ENCODE measurements around the gene HDAC4. TPM values are rescaled to one million over a fixed set of nuclear protein-coding genes. Genes with fewer than 3 reads are reported as not detected.

The HDAC4 gene
- total RNA-seq, 4 donors from 2014 or later: 51.4 to 107 (median 70.8) TPM

DNA sequence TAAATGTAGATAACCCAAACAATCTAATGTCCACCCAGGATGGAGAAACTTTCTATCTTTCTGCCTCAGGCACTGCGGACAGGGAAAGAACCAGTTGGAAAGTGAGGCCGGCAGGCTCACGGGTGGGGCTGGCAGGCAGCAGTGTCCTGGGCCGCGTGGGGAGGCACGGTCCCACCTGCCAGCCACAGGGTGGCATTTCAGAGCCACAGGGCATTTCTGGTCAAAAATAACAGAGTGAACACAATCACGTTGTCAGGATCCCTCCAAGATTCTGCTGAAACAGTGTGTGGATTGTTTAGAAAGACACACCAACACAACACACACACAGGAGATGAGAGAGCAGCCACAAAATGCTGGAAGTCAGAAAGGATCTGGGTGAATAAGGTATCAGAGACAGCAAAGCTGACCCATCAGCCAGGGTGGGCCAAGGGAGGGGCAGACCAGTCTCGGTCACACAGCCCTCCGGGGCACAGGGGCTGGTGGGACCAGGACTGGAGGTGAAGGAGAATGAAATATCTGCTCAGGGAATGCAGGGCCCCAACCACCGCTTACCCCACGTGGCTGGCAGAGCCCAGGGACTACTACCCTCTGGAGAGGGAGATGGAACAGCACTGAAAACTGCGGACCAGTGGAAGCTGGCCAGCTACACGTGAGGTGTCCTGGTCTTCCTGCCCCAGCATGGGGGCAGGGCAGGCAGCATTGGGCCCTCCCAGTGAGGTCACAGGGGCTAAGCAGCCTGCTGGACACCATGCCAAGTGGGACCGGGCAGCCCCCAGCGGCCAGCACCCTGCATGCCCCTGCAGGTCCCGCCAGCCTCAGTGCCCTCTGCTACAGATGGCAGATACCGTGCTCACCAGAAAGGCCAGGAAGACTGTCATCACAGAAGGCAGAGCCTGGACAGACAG, 173.9 kb downstream of the HDAC4 start:
- Histone ChIP-seq H3K36me3 (no peaks in the 10 kb centered on the region), H3K9me3 (no peaks in the 10 kb centered on the region), H3K27me3 (no peaks in the 10 kb centered on the region), H3K4me3 (no peak overlapping the region), H3K4me1 (peaks cover 72% of the 10 kb centered on the region), H3K27ac (peak overlapping the region; percentile 70)
- 66% methylated on average over 12 of the region's 17 CpGs for WGBS
- peak; percentile 64 to 74 for DNase-seq (ENCODE audit: low spot score in 2 of 2)
- TF ChIP-seq POLR2AphosphoS5 (IDR thresholded peaks at IDR 0.05): no peak
- TF ChIP-seq, protein P1, sequence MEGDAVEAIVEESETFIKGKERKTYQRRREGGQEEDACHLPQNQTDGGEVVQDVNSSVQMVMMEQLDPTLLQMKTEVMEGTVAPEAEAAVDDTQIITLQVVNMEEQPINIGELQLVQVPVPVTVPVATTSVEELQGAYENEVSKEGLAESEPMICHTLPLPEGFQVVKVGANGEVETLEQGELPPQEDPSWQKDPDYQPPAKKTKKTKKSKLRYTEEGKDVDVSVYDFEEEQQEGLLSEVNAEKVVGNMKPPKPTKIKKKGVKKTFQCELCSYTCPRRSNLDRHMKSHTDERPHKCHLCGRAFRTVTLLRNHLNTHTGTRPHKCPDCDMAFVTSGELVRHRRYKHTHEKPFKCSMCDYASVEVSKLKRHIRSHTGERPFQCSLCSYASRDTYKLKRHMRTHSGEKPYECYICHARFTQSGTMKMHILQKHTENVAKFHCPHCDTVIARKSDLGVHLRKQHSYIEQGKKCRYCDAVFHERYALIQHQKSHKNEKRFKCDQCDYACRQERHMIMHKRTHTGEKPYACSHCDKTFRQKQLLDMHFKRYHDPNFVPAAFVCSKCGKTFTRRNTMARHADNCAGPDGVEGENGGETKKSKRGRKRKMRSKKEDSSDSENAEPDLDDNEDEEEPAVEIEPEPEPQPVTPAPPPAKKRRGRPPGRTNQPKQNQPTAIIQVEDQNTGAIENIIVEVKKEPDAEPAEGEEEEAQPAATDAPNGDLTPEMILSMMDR (IDR thresholded peaks at IDR 0.05): no peak
- TF ChIP-seq POLR2A (IDR thresholded peaks at IDR 0.05): no peak
- TF ChIP-seq EP300 (IDR thresholded peaks at IDR 0.05): no peak

DNA sequence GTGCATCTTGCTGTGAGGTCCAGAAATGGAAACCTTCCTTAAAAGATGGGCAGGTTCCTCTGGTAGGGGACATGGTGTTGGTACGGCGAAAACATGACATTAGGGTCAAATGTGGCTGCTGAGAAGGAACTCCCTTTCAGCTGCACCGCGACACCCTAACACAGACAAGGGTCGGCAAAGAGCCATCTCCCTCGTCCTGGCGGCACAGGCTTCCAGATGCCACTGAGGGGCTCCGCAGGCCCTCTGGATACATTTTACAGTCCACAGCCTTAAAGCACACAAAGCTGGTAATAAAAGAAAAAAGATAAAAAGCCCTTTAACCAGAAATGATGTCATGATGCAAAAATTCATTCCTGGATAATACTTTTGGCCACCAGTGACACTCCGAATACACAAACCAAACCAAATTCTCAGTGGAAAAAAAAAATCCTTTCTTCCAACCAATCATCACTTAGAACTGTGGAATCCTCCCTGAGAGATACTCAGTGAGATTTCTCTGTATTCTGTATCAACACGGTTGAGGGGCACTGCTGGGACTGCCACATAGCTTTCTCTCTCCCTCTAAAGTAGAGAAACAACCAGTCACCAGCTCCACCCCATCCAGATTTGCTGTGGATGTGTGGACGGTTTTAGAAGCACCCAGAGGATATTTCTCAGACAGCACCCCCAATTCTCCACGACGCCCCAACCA, 174.8 kb downstream of the HDAC4 start:
- WGBS: 46% methylated on average over 13 of the region's 13 CpGs

DNA sequence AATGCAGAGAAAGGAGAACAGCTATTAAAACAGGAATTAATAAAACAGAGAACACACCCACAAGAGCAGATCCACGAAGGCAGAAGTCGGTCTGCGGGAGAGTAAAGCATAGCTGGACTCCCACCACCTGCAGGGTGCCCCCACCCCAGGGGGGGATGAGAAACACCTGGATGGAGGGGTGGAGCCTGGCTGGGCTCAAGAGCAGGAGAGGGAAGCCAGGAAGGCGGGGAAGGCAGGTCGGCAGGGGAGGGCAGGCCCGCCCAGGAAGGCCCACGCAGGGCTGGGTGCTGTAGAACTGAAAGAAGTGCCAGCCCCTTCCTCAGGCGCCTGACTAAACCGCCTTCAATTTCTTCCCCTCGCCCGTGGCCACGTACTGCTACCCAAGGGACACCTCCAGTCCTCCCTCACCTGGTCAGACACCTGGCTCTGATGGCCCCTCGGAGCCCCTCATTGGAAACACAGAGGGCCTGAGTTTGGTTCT, 175.4 kb downstream of the HDAC4 start:
- H3K4me3 ChIP-seq: no peak overlapping the region
- H3K9me3 ChIP-seq: no peaks in the 10 kb centered on the region
- no peaks in the 10 kb centered on the region for H3K27me3 ChIP-seq
- peaks cover 78% of the 10 kb centered on the region for H3K4me1 ChIP-seq
- WGBS: 30% methylated on average over 7 of the region's 13 CpGs
- no peak for TF ChIP-seq EP300 (IDR thresholded peaks at IDR 0.05)
- no peak for TF ChIP-seq POLR2A (IDR thresholded peaks at IDR 0.05)
- no peak for TF ChIP-seq POLR2AphosphoS5 (IDR thresholded peaks at IDR 0.05)
- TF ChIP-seq, protein P1 (IDR thresholded peaks at IDR 0.05): no peak
- peak in 1 of 2 donors; percentile 69 for DNase-seq (ENCODE audit: low spot score in 2 of 2)
- H3K27ac ChIP-seq: peak overlapping the region; percentile 68
- no peaks in the 10 kb centered on the region for H3K36me3 ChIP-seq

More for the DNA sequence above, 174.8 kb downstream of the HDAC4 start:
- Histone ChIP-seq H3K4me3 (no peak overlapping the region), H3K9me3 (no peaks in the 10 kb centered on the region), H3K27me3 (no peaks in the 10 kb centered on the region), H3K27ac (peak overlapping the region; percentile 70), H3K36me3 (no peaks in the 10 kb centered on the region), H3K4me1 (peaks cover 79% of the 10 kb centered on the region)
- DNase-seq (ENCODE audit: low spot score in 2 of 2): peak in 1 of 2 donors; percentile 64
- TF ChIP-seq, protein P1 (IDR thresholded peaks at IDR 0.05): no peak
- TF ChIP-seq EP300 (IDR thresholded peaks at IDR 0.05): no peak

DNA sequence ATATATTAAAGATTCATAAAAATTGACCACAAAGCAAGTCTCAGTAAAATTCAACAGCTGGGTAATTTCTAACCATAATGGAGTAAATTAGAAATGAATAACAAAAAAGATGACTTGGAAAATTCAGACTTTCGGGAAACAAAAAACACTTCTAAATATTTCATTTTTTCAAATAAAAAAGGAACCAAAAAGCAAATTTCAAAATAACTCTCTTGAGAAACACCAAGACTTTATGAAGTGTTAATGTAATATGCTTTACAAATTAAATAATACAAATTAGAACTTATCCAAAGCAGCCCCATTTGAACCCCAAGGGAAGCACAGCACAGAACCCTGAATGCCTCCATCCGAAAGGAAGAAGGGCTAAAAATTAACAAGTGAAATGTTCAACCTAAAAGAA, 175.9 kb downstream of the HDAC4 start:
- Histone ChIP-seq H3K27ac (peak overlapping the region; percentile 68), H3K9me3 (no peaks in the 10 kb centered on the region), H3K4me1 (peaks cover 81% of the 10 kb centered on the region), H3K27me3 (no peaks in the 10 kb centered on the region), H3K36me3 (no peaks in the 10 kb centered on the region), H3K4me3 (no peak overlapping the region)
- no peak for TF ChIP-seq EP300 (IDR thresholded peaks at IDR 0.05)
- TF ChIP-seq POLR2A (IDR thresholded peaks at IDR 0.05): no peak
- TF ChIP-seq POLR2AphosphoS5 (IDR thresholded peaks at IDR 0.05): no peak
- TF ChIP-seq, protein P1 (IDR thresholded peaks at IDR 0.05): no peak
- 64% methylated on average over 2 of the region's 2 CpGs for WGBS
- no peak for DNase-seq (ENCODE audit: low spot score in 2 of 2)

DNA sequence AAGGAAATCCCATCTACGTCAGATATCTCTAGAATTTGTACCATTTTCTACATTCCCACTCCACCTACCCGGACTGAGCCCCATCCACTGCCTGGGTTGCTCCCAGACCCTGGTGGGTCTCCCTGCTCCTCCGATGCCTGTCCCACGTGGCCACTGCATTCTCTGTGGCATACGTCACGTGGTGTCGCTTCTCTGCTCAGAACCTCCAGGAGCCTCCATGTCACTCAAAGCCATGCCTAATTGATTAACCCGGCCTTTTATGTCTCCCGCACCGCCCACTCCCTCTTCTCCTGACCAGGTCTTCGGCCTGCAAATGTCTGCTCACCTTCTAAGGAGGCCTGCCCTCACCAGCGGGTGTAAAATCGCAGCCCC, 176.6 kb downstream of the HDAC4 start:
- H3K4me1 ChIP-seq: peaks cover 82% of the 10 kb centered on the region
- peak in 1 of 2 donors; percentile 57 for DNase-seq (ENCODE audit: low spot score in 2 of 2)

More for the DNA sequence above, 176.6 kb downstream of the HDAC4 start:
- Histone ChIP-seq H3K27ac (peak overlapping the region; percentile 91), H3K4me3 (no peak overlapping the region), H3K9me3 (no peaks in the 10 kb centered on the region), H3K27me3 (no peaks in the 10 kb centered on the region), H3K36me3 (no peaks in the 10 kb centered on the region)
- TF ChIP-seq POLR2AphosphoS5 (IDR thresholded peaks at IDR 0.05) (no peak), EP300 (IDR thresholded peaks at IDR 0.05) (no peak), POLR2A (IDR thresholded peaks at IDR 0.05) (no peak)
- TF ChIP-seq, protein P1 (IDR thresholded peaks at IDR 0.05): no peak
- WGBS: 87% methylated on average over 13 of the region's 13 CpGs
